Measurements from ENCODE around the gene TPSAB1.
"Not testable (repeated sequence)": the region's sequence is repeated elsewhere in the genome, so short reads cannot be mapped to it uniquely, and the experiment has no call there.

TPSAB1 gene

GRCh38 chr16:1262210-1262845 lies 21.8 kb downstream of the TPSAB1 start:
- no peak overlapping the region for H3K27ac ChIP-seq (ENCODE audit: low read depth, low read length, severe bottlenecking)
- peaks cover 7% of the 10 kb centered on the region for H3K9me3 ChIP-seq (ENCODE audit: control insufficient read depth, low read length)
- H3K4me3 ChIP-seq (ENCODE audit: extremely low read depth, insufficient read depth, low read length, poor library complexity, severe bottlenecking) = no peak overlapping the region
- no peaks in the 10 kb centered on the region for H3K4me1 ChIP-seq (ENCODE audit: control insufficient read depth, insufficient read depth, low read length, poor library complexity, severe bottlenecking)
- WGBS, 2 experiments (ENCODE audit: insufficient coverage in 2 of 2) = 93 to 95% methylated on average over 29 to 30 of the region's 32 CpGs
- no peaks in the 10 kb centered on the region for H3K36me3 ChIP-seq (ENCODE audit: control insufficient read depth, insufficient read depth, low read length)

- Histone ChIP-seq H3K9me3 (ENCODE audit: control insufficient read depth, low read length) (peaks cover 7% of the 10 kb centered on the region), H3K27ac (ENCODE audit: low read depth, low read length, severe bottlenecking) (no peak overlapping the region), H3K4me1 (ENCODE audit: control insufficient read depth, insufficient read depth, low read length, poor library complexity, severe bottlenecking) (no peaks in the 10 kb centered on the region), H3K36me3 (ENCODE audit: control insufficient read depth, insufficient read depth, low read length) (no peaks in the 10 kb centered on the region), H3K4me3 (ENCODE audit: extremely low read depth, insufficient read depth, low read length, poor library complexity, severe bottlenecking) (no peak overlapping the region)
- 90 to 93% methylated on average over 7 to 9 of the region's 9 CpGs for WGBS, 2 experiments (ENCODE audit: insufficient coverage in 2 of 2)
Measured at GRCh38 chr16:1262846-1263221, 22.3 kb downstream of the TPSAB1 start.

- 88 to 95% methylated on average over 11 to 14 of the region's 15 CpGs for WGBS, 2 experiments (ENCODE audit: insufficient coverage in 2 of 2)
- Histone ChIP-seq H3K36me3 (ENCODE audit: control insufficient read depth, insufficient read depth, low read length) (no peaks in the 10 kb centered on the region), H3K4me3 (ENCODE audit: extremely low read depth, insufficient read depth, low read length, poor library complexity, severe bottlenecking) (no peak overlapping the region), H3K9me3 (ENCODE audit: control insufficient read depth, low read length) (peaks cover 7% of the 10 kb centered on the region), H3K27ac (ENCODE audit: low read depth, low read length, severe bottlenecking) (no peak overlapping the region), H3K4me1 (ENCODE audit: control insufficient read depth, insufficient read depth, low read length, poor library complexity, severe bottlenecking) (no peaks in the 10 kb centered on the region)
Measured at GRCh38 chr16:1263591-1264344, 23.3 kb downstream of the TPSAB1 start.

- Histone ChIP-seq H3K4me1 (ENCODE audit: control insufficient read depth, insufficient read depth, low read length, poor library complexity, severe bottlenecking) (no peaks in the 10 kb centered on the region), H3K36me3 (ENCODE audit: control insufficient read depth, insufficient read depth, low read length) (no peaks in the 10 kb centered on the region), H3K27ac (ENCODE audit: low read depth, low read length, severe bottlenecking) (no peak overlapping the region), H3K9me3 (ENCODE audit: control insufficient read depth, low read length) (peaks cover 7% of the 10 kb centered on the region), H3K4me3 (ENCODE audit: extremely low read depth, insufficient read depth, low read length, poor library complexity, severe bottlenecking) (no peak overlapping the region)
- 91% methylated on average over 16 of the region's 16 CpGs for WGBS, 2 experiments (ENCODE audit: insufficient coverage in 2 of 2)
Measured at GRCh38 chr16:1264345-1265089, 24.0 kb downstream of the TPSAB1 start.

GRCh38 chr16:1265090-1265630 lies 24.7 kb downstream of the TPSAB1 start:
- H3K4me3 ChIP-seq (ENCODE audit: extremely low read depth, insufficient read depth, low read length, poor library complexity, severe bottlenecking) = no peak overlapping the region
- H3K36me3 ChIP-seq (ENCODE audit: control insufficient read depth, insufficient read depth, low read length) = no peaks in the 10 kb centered on the region
- peaks cover 7% of the 10 kb centered on the region for H3K9me3 ChIP-seq (ENCODE audit: control insufficient read depth, low read length)
- WGBS, 2 experiments (ENCODE audit: insufficient coverage in 2 of 2) = 90 to 97% methylated on average over 4 to 9 of the region's 13 CpGs
- no peaks in the 10 kb centered on the region for H3K4me1 ChIP-seq (ENCODE audit: control insufficient read depth, insufficient read depth, low read length, poor library complexity, severe bottlenecking)
- H3K27ac ChIP-seq (ENCODE audit: low read depth, low read length, severe bottlenecking) = no peak overlapping the region

GRCh38 chr16:1265826-1266225 lies 25.3 kb downstream of the TPSAB1 start:
- Histone ChIP-seq H3K36me3 (ENCODE audit: control insufficient read depth, insufficient read depth, low read length) (no peaks in the 10 kb centered on the region), H3K4me3 (ENCODE audit: extremely low read depth, insufficient read depth, low read length, poor library complexity, severe bottlenecking) (no peak overlapping the region), H3K27ac (ENCODE audit: low read depth, low read length, severe bottlenecking) (no peak overlapping the region), H3K4me1 (ENCODE audit: control insufficient read depth, insufficient read depth, low read length, poor library complexity, severe bottlenecking) (no peaks in the 10 kb centered on the region), H3K9me3 (ENCODE audit: control insufficient read depth, low read length) (peaks cover 7% of the 10 kb centered on the region)
- 83 to 89% methylated on average over 6 to 19 of the region's 19 CpGs for WGBS, 2 experiments (ENCODE audit: insufficient coverage in 2 of 2)

GRCh38 chr16:1269418-1269817 lies 28.9 kb downstream of the TPSAB1 start:
- 88 to 96% methylated on average over 6 to 7 of the region's 7 CpGs for WGBS, 2 experiments (ENCODE audit: insufficient coverage in 2 of 2)
- not testable (repeated sequence) for H3K36me3 ChIP-seq (ENCODE audit: control insufficient read depth, insufficient read depth, low read length); H3K4me1 ChIP-seq (ENCODE audit: control insufficient read depth, insufficient read depth, low read length, poor library complexity, severe bottlenecking); H3K4me3 ChIP-seq (ENCODE audit: extremely low read depth, insufficient read depth, low read length, poor library complexity, severe bottlenecking); H3K9me3 ChIP-seq (ENCODE audit: control insufficient read depth, low read length); H3K27ac ChIP-seq (ENCODE audit: low read depth, low read length, severe bottlenecking)

- no peaks in the 10 kb centered on the region for H3K4me1 ChIP-seq (ENCODE audit: control insufficient read depth, insufficient read depth, low read length, poor library complexity, severe bottlenecking)
- no peak overlapping the region for H3K27ac ChIP-seq (ENCODE audit: low read depth, low read length, severe bottlenecking)
- no peaks in the 10 kb centered on the region for H3K9me3 ChIP-seq (ENCODE audit: control insufficient read depth, low read length)
- no peaks in the 10 kb centered on the region for H3K36me3 ChIP-seq (ENCODE audit: control insufficient read depth, insufficient read depth, low read length)
- 88 to 93% methylated on average over 12 of the region's 12 CpGs for WGBS, 2 experiments (ENCODE audit: insufficient coverage in 2 of 2)
- H3K4me3 ChIP-seq (ENCODE audit: extremely low read depth, insufficient read depth, low read length, poor library complexity, severe bottlenecking) = no peak overlapping the region
Measured at GRCh38 chr16:1271380-1271723, 30.8 kb downstream of the TPSAB1 start.

GRCh38 chr16:1271724-1272413 lies 31.4 kb downstream of the TPSAB1 start:
- not testable (repeated sequence) for H3K4me1 ChIP-seq (ENCODE audit: control insufficient read depth, insufficient read depth, low read length, poor library complexity, severe bottlenecking); H3K27ac ChIP-seq (ENCODE audit: low read depth, low read length, severe bottlenecking); H3K4me3 ChIP-seq (ENCODE audit: extremely low read depth, insufficient read depth, low read length, poor library complexity, severe bottlenecking); H3K9me3 ChIP-seq (ENCODE audit: control insufficient read depth, low read length); H3K36me3 ChIP-seq (ENCODE audit: control insufficient read depth, insufficient read depth, low read length)
- 82 to 93% methylated on average over 14 to 19 of the region's 19 CpGs for WGBS, 2 experiments (ENCODE audit: insufficient coverage in 2 of 2)

GRCh38 chr16:1272453-1273198 lies 32.1 kb downstream of the TPSAB1 start:
- no peaks in the 10 kb centered on the region for H3K9me3 ChIP-seq (ENCODE audit: control insufficient read depth, low read length)
- WGBS, 2 experiments (ENCODE audit: insufficient coverage in 2 of 2) = 80 to 81% methylated on average over 9 of the region's 9 CpGs
- no peaks in the 10 kb centered on the region for H3K36me3 ChIP-seq (ENCODE audit: control insufficient read depth, insufficient read depth, low read length)
- H3K27ac ChIP-seq (ENCODE audit: low read depth, low read length, severe bottlenecking) = no peak overlapping the region
- H3K4me1 ChIP-seq (ENCODE audit: control insufficient read depth, insufficient read depth, low read length, poor library complexity, severe bottlenecking) = no peaks in the 10 kb centered on the region
- no peak overlapping the region for H3K4me3 ChIP-seq (ENCODE audit: extremely low read depth, insufficient read depth, low read length, poor library complexity, severe bottlenecking)
